GM21381 (cell line): ENCODE results near the gene HIP1R.

ENCODE experiments used
- ATAC-seq: cut with Tn5 transposase; IDR thresholded peaks from one replicate; pipeline ENCODE4 v1.9.1; 2021; ENCODE audit warnings: mild to moderate bottlenecking, moderate library complexity; ENCODE audit not compliant: unreplicated experiment

The HIP1R gene

DNA sequence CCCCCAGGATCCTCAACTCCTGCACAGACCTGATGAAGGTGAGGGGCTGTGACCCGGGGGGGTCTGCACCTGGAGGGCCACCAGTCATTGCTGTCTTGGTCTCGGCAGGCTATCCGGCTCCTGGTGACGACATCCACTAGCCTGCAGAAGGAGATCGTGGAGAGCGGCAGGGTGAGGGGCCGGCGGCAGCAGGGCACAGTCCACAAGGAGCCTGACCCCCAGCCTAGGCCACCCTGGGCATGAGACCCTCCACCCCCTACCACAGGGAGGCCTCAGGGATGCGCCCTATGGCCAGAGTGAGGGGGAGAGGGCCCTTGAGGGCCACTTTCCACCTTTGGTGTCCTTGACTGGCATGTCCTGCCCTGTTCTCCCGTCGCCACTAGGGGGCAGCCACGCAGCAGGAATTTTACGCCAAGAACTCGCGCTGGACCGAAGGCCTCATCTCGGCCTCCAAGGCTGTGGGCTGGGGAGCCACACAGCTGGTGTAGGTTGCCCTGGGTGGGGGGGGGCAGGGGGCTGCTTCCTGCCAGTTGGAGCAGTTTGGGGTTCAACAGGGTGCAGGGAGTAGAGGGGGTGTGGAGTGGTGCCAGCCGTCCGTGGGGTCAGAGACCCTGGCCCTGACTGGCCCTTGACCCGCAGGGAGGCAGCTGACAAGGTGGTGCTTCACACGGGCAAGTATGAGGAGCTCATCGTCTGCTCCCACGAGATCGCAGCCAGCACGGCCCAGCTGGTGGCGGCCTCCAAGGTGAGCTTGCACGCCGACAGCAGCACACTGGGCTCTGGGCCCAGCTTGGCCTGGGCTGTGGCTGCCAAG, 25.0 kb downstream of the HIP1R start:
- no peak for ATAC-seq

DNA sequence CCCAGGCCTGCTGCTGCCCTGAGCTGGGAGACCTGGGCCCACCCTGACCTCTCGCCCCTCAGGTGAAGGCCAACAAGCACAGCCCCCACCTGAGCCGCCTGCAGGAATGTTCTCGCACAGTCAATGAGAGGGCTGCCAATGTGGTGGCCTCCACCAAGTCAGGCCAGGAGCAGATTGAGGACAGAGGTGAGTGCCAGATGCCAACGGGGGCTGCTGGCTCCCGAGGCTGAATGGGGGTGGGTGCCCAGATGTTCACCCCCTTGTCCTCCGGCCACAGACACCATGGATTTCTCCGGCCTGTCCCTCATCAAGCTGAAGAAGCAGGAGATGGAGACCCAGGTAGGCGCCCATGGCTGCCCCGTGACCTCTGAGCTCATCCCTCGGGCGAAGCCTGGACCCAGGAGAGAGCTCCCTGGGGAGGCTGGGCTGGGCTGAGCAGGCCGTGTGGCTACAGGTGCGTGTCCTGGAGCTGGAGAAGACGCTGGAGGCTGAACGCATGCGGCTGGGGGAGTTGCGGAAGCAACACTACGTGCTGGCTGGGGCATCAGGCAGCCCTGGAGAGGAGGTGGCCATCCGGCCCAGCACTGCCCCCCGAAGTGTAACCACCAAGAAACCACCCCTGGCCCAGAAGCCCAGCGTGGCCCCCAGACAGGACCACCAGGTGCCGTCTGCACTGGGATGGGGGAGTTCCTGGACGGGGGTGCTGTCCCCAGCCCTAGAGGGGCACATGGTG, 25.8 kb downstream of the HIP1R start:
- no peak for ATAC-seq

DNA sequence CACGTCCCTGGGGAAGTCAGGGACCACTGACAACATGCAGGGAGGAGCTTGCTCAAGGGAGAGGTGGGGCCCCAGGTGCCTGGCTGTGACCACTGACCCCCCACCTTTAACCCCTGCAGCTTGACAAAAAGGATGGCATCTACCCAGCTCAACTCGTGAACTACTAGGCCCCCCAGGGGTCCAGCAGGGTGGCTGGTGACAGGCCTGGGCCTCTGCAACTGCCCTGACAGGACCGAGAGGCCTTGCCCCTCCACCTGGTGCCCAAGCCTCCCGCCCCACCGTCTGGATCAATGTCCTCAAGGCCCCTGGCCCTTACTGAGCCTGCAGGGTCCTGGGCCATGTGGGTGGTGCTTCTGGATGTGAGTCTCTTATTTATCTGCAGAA, 26.3 kb downstream of the HIP1R start:
- ATAC-seq: no peak

DNA sequence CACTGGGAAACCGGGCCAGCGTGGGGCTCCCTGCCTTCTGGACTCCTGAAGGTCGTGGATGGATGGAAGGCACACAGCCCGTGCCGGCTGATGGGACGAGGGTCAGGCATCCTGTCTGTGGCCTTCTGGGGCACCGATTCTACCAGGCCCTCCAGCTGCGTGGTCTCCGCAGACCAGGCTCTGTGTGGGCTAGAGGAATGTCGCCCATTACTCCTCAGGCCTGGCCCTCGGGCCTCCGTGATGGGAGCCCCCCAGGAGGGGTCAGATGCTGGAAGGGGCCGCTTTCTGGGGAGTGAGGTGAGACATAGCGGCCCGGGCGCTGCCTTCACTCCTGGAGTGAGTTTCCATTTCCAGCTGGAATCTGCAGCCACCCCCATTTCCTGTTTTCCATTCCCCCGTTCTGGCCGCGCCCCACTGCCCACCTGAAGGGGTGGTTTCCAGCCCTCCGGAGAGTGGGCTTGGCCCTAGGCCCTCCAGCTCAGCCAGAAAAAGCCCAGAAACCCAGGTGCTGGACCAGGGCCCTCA, 26.9 kb downstream of the HIP1R start:
- ATAC-seq: no peak

DNA sequence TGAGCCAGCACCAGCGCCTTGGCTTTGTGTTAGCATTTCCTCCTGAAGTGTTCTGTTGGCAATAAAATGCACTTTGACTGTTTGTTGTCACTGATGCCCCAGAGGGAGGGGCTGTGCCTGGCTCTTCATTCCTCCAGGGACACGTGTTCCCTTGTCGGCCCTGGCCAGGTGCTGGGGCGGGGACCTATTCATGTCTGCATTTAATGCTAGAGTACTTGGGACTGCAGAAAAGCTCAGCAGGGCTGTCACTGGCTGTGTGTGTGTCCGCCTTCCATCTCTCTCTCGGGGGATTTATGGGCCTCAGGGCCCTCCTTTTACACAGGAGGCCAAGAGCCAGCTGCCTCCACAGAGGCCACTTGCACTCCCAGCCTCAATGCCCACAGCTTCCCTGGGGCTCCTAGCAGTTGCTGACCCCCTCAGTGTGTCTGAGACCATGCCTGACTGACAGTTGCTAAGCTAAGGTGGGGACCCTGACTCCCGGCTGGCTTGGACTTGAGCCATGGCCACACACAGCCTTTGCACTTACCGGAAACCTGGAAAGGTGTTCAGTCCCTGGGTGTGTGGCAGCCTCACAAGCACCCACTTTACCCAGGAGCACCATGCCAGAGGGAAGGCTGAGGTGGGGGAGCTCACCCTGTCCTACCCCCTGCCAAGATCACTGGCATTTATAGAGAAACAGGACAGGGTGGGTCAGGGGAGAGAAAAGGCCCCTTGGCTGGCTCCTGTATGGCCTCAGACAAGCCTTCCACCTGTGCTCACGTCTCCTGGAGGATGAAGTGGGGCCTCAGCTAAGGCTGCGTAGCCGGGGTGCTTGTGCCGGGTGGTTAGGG, 27.8 kb downstream of the HIP1R start:
- no peak for ATAC-seq

DNA sequence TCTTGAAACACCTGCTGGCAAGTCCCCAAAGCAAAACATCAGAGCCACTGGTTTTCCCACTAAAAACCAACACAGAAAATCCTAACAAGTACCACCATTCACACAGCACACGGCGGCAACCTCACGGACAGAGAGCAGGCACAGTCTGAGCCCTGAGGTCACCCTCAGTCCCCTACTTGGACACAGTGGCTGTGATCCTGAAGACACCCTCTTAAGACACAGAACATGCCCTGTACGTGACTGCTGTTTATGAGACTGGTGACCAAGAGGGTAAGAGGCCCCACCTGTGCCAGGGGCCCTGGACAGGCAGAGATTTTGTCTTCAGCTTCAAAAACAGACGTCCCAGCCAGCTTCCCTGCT, 29.6 kb downstream of the HIP1R start:
- ATAC-seq: no peak

DNA sequence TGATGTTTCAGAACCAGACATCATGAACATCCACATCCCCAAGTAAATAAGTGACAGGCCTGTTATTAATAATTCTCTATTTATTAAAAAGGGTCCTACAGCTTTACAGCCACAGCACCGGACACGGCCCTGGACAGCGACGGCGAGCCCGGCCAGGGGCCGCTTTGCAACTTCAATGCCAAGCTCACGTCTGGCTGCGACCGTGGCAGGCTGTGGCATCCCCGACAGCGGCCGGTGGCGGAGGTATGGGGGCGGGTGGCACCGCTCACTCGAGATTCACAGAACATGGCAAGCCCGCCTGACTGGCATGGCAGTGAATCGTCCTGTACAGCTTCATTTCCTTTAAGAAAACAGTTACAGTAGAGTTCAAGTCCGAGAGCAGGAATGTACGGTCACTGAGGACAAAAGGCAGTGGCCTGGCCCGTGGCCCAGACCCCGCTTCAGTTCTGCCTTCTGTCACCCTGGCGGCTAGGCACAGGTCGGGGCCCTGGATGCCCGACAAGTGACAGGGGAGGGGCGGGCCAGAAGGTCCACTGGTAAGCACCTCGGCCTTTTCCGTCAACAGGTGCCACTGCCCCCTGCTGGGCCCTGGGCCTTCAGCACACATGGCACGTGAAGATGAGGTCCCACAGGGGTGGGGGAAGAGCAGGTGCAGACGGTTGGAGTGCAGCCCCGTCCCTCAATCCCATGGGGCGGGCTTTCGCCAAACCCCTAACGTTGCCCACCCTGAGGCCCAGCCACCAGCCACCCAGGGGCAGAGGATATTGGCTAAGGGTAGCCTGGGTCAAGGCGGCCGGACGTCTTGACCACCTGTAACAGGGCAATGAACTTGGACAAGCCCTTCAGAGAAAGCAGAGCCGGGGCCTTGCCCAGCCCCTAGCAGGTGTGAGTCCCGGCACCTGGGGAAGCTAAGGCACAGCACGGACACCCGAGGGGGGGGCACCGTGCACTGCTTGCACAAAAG, 30.3 kb downstream of the HIP1R start:
- ATAC-seq: no peak

DNA sequence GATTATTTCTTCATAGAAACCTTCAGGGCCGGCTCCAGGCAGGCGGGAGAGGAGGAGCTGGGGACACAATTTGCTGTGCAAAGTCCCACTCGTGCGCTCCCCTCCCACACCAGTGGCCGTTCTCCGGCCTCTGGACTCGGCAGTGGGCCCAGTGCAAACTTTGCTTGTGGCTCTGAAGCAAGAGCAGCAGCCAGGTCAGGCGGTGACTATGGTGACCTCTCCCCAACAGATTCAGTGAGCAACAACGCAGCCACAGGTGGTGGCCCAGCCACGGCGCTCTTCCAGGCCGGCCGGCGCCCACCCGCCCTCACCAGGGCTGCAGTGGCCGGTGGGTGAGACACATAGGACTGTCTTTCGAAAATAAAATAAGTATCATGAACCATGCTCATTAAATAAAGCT, 31.1 kb downstream of the HIP1R start:
- no peak for ATAC-seq

DNA sequence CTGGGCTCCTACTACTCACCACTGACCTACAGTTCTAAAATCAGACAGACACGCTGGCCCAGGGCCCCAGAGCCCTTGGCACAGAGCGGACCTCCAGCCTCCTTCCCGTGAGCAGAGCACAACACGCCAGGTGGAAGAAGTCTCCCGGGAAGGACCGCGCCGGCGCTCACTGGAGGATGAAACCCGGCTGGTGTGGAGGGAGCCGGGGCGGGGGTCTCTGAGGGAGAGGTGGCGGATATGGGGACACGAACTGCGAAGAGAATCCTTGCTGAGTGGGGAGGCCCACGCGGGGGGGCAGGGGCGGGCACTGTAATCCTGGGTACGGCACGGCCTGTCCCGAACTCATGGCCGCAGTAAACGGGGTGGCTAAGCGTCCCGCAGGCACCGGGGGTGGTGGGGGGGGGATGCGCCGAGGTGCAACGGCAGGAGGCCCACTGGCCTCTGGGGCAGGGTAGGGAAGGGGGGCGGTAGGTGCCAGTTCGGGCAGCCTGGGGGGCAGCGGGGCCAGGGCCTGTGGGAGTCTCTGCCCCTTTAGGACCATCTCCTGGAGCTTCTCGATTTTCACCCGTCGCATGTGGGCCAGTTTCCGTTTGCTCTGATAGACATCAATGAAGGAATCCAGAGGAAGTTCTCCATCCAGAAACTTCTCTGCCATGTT, 31.8 kb downstream of the HIP1R start:
- ATAC-seq: no peak

DNA sequence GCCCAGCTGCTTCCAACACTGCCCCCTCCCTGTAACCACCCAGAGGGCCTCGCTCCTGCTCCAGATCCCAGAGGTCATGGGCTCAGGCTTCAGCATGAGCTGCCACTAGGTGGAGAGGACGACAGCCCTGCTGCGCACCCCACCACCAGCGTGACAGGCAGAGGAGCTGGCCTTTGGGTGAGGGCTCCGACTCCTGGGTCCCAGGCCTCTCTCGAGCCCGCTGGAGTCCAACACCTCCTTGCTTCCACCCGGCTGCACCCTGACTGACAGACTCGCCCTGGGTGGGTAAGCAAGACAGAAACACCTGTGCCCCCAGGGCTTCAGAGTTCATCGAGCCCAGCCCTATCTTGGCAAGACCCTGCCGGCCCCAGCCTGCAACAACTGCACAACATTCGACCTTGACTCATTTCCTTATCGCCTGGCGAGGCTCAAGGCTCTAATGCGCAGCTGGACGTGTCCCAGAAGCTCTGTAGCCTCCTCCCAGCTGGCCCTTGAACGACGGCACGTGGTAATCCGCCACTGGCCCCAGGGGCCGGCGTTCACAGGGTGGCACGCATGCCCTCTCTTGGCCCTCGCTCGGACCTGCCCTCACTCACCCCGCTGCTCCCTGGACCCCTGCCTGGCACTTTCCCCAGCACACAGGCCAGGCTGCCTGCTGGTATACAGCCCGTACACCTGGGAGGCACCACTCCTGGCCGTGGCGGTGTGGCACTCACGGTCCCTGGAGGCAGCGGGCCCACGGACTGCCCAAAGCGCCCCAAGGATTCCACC, 32.6 kb downstream of the HIP1R start:
- ATAC-seq: no peak

DNA sequence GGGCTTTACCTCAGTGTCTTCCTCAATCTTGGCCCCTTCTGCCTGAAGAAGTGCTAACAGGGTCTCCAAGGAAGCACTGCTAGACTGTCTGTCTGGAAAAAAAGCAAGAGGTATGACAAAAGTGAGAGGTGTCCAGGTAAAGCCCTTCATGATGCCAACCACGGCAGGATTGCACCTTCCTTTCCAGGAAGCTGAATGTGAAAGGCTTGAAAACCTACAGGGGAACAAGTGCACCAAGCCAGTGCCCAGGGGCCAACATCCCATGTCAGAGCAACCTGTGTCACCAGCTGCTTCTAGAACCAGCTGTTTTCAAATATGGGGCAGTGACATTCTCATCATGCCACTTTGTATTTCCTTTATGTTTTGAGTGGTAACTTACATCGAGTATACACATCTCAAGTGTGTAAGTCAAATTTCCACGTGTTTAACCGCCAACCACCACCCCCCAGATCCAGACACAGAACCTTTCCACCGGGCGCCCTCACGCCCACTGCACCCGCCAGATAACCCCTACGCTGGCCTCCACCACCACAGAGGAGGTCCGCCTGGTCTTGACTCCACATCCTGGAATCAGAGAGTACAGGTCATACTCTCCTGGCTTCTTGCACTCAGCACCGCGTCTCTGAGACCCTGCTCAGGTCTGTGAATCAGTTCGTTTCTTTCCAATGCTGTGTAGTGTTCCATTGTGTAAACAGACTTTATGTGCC, 33.4 kb downstream of the HIP1R start:
- no peak for ATAC-seq

DNA sequence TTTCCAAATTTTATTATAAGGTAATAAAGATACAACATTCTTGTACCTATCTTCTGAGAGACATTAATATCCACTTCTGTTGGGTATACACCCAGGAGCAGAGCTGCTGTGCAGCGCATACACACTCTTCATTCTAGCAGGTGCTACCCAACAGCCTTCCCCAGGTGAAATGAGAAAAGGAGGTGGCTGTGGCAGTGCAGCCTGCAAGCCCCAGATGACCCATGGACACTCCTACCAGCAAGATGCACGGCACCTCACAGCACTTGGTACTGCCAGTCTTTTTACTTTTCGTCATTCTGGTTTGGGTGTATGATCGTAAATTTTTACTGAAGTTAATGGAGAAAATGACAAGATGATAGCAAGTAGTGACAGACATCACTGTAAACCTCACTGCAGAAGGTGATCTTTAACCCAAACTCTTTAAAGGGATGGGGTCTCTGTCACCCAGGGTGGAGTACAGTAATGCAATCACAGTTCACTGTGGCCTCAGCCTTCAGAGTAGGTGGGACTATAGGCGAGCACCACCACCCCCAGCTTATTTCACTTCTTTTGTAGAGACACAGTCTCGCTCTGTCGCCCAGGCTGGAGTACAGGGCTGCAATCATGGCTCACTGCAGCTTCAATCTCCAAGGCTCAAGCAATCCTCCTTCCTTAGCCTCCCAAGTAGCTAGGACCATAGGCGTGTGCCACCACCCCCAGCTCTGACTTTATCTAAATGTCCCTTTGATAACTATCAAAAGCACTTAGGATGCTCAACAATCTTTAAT, 34.1 kb downstream of the HIP1R start:
- ATAC-seq: no peak

DNA sequence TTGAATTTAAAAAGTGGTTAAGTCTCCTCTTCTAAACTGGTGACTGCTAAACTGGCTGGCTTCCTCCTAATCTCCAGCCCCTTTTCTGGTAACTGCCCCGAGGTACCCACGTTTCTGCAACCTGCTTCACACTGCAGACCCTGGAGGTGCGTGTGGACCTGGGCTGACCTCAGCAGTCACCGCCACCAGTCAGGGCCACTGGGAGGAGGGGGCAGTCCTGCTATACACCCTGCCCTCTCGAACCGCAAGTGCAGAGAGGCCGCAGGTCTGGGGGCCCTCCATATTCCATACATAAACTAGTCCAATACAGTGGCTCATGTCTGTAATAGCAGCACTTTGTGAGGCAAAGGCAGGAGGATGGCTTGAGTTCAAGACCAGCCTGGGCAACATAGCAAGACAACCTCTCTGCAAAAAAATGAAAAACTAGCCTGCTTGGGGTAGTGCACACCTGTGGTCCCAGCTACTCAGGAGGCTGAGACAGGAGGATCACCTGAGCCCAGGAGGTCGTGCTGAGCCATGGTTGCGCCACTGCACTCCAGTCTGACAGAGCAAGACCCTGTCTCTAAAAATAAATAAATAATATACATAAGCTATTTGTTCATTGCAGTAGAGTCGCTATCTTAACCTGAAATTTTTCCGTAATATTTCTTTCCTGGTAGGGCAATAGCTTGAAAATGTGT, 35.0 kb downstream of the HIP1R start:
- ATAC-seq: no peak

DNA sequence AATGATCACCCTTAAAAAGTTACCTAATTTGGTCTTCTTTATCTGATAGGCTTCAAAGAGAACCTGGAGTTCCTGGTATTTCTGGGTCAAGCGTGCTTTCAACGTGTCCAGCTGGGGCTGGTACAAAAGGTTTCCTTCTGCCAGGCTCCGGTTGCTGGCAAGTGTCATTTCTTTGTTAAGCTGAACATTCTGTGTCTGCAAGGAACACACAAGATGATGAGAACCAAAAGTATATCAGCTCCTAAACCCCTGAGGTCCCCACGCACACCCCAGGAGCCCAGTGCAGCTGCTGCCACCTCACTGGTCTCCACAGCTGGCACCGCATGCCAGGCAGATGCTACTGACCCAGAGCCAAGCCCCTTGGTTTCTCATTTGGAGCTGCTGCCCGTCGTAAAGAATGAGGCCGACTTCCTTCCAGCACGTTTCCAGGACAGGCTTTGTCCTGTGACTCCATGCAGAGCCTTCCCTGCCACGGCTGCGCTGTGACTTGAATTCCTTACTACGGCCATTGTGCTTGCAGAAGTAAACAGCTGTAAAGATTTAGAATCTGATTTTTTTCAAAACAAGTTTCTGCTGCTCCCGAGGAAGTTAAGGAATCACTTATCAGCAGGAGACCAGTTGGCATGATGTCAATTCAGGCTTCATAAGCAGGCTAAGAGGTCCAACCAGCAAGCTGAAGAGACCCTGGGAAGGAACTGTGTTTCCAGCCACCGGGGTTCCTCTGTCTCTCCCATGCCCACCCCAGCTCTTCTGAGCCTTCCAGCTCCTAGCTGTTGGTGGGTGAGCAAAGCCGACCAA, 35.8 kb downstream of the HIP1R start:
- ATAC-seq: no peak

DNA sequence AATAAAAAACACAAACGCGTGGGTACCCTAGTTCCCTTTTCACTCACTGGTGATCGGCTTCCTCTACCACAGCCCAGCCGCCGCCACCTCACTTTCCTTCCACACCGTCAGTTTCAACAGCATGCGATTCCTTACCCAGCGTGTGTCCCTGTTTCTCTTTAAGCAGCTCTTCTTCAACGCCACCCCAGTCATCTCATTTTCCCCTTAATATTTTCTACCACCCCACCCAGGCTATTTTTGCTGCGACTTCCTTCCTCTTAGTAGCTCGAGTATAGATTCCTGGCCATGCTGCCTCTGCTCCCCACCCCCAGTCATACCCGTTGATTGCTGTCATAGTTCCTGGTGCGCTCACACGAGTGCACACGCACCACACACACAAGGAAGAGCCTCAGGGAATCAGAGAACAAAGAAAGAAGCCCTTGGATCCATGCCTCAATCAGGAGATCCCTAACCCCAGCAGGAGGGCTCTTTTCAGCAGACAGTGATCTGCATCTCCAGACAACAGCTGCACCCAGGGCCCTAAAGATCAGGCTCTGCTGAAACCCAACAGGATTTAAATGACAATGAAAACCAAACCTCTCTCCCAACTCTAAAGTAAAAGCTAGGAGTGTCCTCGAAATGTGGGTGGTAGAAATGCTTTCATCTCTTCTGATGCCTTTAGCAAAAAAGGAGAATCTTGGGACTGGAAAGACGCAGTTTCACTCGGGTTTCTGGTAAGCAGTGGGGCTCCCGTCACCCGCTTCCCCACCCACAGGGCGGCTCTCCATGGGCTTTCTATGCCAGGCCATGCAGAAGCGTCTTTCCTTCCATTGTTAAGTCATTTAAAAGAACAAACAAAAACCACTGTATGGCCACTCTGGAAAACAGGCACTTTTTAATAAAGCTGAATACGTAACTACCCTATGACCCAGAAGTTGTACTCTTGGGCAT, 36.9 kb downstream of the HIP1R start:
- no peak for ATAC-seq
